SKM-1 treated with dmso at 0.1 percent for 144 hours (cell line): ENCODE measurements around the gene SH3RF2.
A peak's percentile ranks its signal among the peaks of the same experiment; 100 is the strongest.
"Not testable (repeated sequence)": the region's sequence is repeated elsewhere in the genome, so short reads cannot be mapped to it uniquely, and the experiment has no call there.

Experiments
- DNase-seq: peaks from one replicate; lab custom pipeline; 2025; ENCODE audit not compliant: unreplicated experiment; lab: John Stamatoyannopoulos, UW

The SH3RF2 gene

GRCh38 chr5:145979270-145980223 lies 43.2 kb downstream of the SH3RF2 start:
- DNase-seq = no peak

- no peak for DNase-seq
Measured at GRCh38 chr5:145980259-145980658, 43.9 kb downstream of the SH3RF2 start.

GRCh38 chr5:145980718-145981117 lies 44.3 kb downstream of the SH3RF2 start:
- DNase-seq = no peak

GRCh38 chr5:145981589-145982571 lies 45.5 kb downstream of the SH3RF2 start:
- peak; percentile 52 for DNase-seq

- no peak for DNase-seq
Measured at GRCh38 chr5:145982572-145983318, 46.4 kb downstream of the SH3RF2 start.

GRCh38 chr5:145983446-145983845 lies 47.1 kb downstream of the SH3RF2 start:
- no peak for DNase-seq

GRCh38 chr5:145984072-145984471 lies 47.7 kb downstream of the SH3RF2 start:
- peak; percentile 97 for DNase-seq

GRCh38 chr5:145987856-145988255 lies 51.5 kb downstream of the SH3RF2 start:
- DNase-seq = no peak

- DNase-seq = no peak
Measured at GRCh38 chr5:145988993-145989392, 52.6 kb downstream of the SH3RF2 start.

- no peak for DNase-seq
Measured at GRCh38 chr5:145989428-145989827, 53.0 kb downstream of the SH3RF2 start.

- DNase-seq = no peak
Measured at GRCh38 chr5:145990170-145990569, 53.8 kb downstream of the SH3RF2 start.

- DNase-seq = no peak
Measured at GRCh38 chr5:145991044-145991575, 54.7 kb downstream of the SH3RF2 start.

- DNase-seq = not testable (repeated sequence)
Measured at GRCh38 chr5:145993538-145993937, 57.2 kb downstream of the SH3RF2 start.

GRCh38 chr5:145996135-145996534 lies 59.8 kb downstream of the SH3RF2 start:
- DNase-seq = peak; percentile 71

GRCh38 chr5:145999208-145999607 lies 62.8 kb downstream of the SH3RF2 start:
- DNase-seq = no peak

- no peak for DNase-seq
Measured at GRCh38 chr5:146000072-146000471, 63.7 kb downstream of the SH3RF2 start.

GRCh38 chr5:146001544-146002190 lies 65.3 kb downstream of the SH3RF2 start:
- no peak for DNase-seq

GRCh38 chr5:146002491-146002890 lies 66.1 kb downstream of the SH3RF2 start:
- no peak for DNase-seq

- no peak for DNase-seq
Measured at GRCh38 chr5:146003852-146004251, 67.5 kb downstream of the SH3RF2 start.

GRCh38 chr5:146005264-146005663 lies 68.9 kb downstream of the SH3RF2 start:
- DNase-seq = no peak
